GM12865 (cell line): ENCODE measurements around the gene SCYL3.
"Not testable (repeated sequence)": the region's sequence is repeated elsewhere in the genome, so short reads cannot be mapped to it uniquely, and the experiment has no call there.

Experiments used
- DNase-seq: peaks from one replicate; pipeline ENCODE4 v3.0.0; 2010; ENCODE audit warnings: low read depth
- H3K4me3 ChIP-seq: 2 replicates; pipeline ENCODE4 v1.5.1; 2011; ENCODE audit warnings: mild to moderate bottlenecking, low read depth, low read length, control low read depth
- CTCF ChIP-seq: IDR thresholded peaks from 2 replicates; pipeline ENCODE4 v1.5.1; 2011; ENCODE audit warnings: low read length, control low read depth, low read depth, inconsistent platforms; ENCODE audit not compliant: insufficient read depth; ENCODE audit errors: missing control alignments

The SCYL3 gene

DNA sequence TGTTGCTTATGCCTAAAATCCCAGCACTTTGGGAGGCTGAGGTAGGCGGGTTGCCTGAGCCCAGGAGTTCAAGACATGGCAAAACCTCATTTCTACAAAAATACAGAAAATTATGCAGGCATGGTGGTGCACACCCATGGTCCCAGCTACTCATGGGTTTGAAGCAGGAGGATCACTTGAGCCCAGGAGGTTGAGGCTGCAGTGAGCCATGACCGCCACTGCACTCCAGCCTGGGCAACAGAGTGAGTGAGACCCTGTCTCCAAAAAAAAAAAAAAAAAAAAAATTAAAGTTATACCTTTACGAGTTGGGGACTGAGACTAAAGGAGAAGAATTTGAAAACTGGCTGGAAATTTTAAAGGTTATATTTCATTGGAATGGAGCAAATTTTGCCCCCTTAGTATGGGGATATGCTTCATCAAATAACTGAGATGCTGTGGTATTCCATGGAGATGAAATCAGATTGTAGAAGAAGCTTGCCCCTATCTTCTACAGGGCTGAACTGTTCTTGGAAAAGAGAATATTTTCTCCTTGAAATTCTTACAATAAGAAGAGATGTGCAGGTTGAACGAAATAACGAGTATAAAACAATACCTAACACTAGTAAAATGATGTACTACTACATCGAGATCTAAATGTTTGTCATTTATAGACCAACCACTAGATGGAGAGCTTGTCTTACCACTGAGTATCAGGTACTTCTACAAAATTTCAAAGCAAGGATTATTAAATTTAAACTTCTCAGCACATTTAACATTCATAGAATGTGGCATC is 34.9 kb upstream of the SCYL3 start:
- H3K4me3 ChIP-seq, result no peak overlapping the region
- peak; percentile 51 for TF ChIP-seq CTCF
- peak; percentile 68 for DNase-seq

GRCh38 chr1:169925505-169926482 is 32.1 kb upstream of the SCYL3 start:
- no peak for TF ChIP-seq CTCF
- no peak overlapping the region for H3K4me3 ChIP-seq
- DNase-seq, result peak; percentile 43

- no peak overlapping the region for H3K4me3 ChIP-seq
- TF ChIP-seq CTCF, result no peak
- DNase-seq, result no peak
These were observed 31.1 kb upstream of the SCYL3 start for GRCh38 chr1:169924829-169925228.

- no peak for DNase-seq
- no peak for TF ChIP-seq CTCF
- no peak overlapping the region for H3K4me3 ChIP-seq
These were observed 30.4 kb upstream of the SCYL3 start for GRCh38 chr1:169924063-169924462.

- TF ChIP-seq CTCF, result no peak
- DNase-seq, result no peak
- H3K4me3 ChIP-seq, result no peak overlapping the region
These were observed 27.4 kb upstream of the SCYL3 start for GRCh38 chr1:169921080-169921479.

- H3K4me3 ChIP-seq, result no peak overlapping the region
- TF ChIP-seq CTCF, result no peak
- DNase-seq, result no peak
These were observed 25.2 kb upstream of the SCYL3 start for GRCh38 chr1:169918927-169919326.

DNA sequence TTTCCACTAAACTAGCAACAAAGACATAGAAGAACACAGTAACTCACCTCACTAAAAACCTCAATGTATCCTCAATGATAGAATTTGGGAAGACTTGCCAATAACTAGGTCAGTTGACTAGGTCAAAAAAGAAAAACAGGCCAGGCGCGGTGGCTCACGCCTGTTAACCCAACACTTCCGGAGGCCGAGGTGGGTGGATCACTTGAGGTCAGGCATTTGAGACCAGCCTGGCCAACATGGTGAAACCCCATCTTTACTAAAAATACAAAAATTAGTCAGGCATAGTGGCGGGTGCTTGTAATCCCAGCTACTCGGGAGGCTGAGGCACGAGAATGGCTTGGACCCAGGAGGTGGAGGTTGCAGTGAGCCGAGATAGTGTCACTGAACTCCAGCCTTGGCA is 24.5 kb upstream of the SCYL3 start:
- not testable (repeated sequence) for DNase-seq, H3K4me3 ChIP-seq
